Adrenal gland (tissue), 12 donors: ENCODE data around the gene ATP1B1. TPM values are rescaled to one million over a fixed set of nuclear protein-coding genes. Genes with fewer than 3 reads are reported as not detected.

ENCODE experiments used
- DNase-seq, 7 donors: peaks; one replicate each; pipeline ENCODE4 v3.0.0-alpha.2; 2019 to 2020
- H3K27ac ChIP-seq, 5 donors: fragments of 200-600 bp; sonication (generic) in 4 of 5; 1 replicate in 3 of 5; 2 replicates in 2 of 5; pipeline versions ENCODE4 v1.5.1 to v1.8.0; 2016 to 2020; ENCODE audit warnings: mild to moderate bottlenecking in 1 of 5
- H3K27me3 ChIP-seq: fragments of 200-600 bp; 2 replicates; pipeline ENCODE4 v1.8.0; 2021
- H3K36me3 ChIP-seq, 2 donors: fragments of 200-600 bp; replicated peaks in 1 of 2; 1 replicate in 1 of 2; 2 replicates in 1 of 2; pipeline versions ENCODE4 v1.5.1 to v1.8.0; 2018 to 2022
- H3K4me1 ChIP-seq, 2 donors: fragments of 200-600 bp; replicated peaks in 1 of 2; 1 replicate in 1 of 2; 2 replicates in 1 of 2; pipeline versions ENCODE4 v1.5.1 to v1.8.0; 2018 to 2021
- H3K4me3 ChIP-seq, 4 donors: fragments of 200-600 bp; sonication (generic) in 3 of 4; one replicate each; pipeline ENCODE4 v1.5.1; 2016 to 2018
- H3K9me3 ChIP-seq, 3 donors: fragments of 200-600 bp; sonication (generic) in 1 of 3; replicated peaks in 1 of 3; 1 replicate in 2 of 3; 2 replicates in 1 of 3; pipeline versions ENCODE4 v1.5.1 to v1.8.0; 2016 to 2021
- POLR2A ChIP-seq, 2 donors: fragments of 450-650 bp; IDR thresholded peaks; one replicate each; pipeline ENCODE4 v1.6.1; 2017; ENCODE audit warnings: antibody characterized with exemption in 2 of 2, mild to moderate bottlenecking in 2 of 2, moderate library complexity in 1 of 2
- whole genome bisulfite sequencing, 4 donors: extraction: QIAGEN DNeasy Blood & Tissue Kit in 2 of 4; methylation state at CpG; one replicate each; pipeline versions ENCODE4 v1.1.5 to v1.1.7; 2013 to 2017; 5-methylcytosine and 5-hydroxymethylcytosine counted together
- intact Hi-C, 2 donors: fragments of 100-400 bp; cut with DNase I; formaldehyde crosslinking; loops; one replicate each; pipeline versions ENCODE4 v1.14.1 to v1.15.0; 2022 to 2023
- polyA plus RNA-seq, 3 donors: library from polyadenylated mRNA; stranded (reverse); fragments of 200-250 nt in 2 of 3; fragments of 350-450 nt in 1 of 3; fragmentation: Illumina TruSeq in 1 of 3; extraction: RNeasy Lipid Tissue Mini Kit (QIAGEN cat#74804) in 1 of 3; gene quantifications; one replicate each; pipeline ENCODE4 v1.2.3, GENCODE V29; 2013 to 2014
- total RNA-seq, 9 donors: library from RNA; depleted of rRNA in 4 of 9; stranded (reverse); fragments of >200 nt in 4 of 9; fragments of 120-200 nt in 1 of 9; fragmentation: NEBNext Ultra II Directional in 1 of 9; extraction: Animal tissue kit (Norgen Biotek cat#: 25700) in 1 of 9; gene quantifications; one replicate each; pipeline versions ENCODE4 v1.1.0 to v1.2.4, GENCODE V29; 2013 to 2023
- TF ChIP-seq, protein P1 (sequence below), 6 experiments: fragments of 450-650 bp in 4 of 6; fragments of 200-600 bp in 2 of 6; sonication (generic) in 1 of 6; IDR thresholded peaks; 1 replicate in 5 of 6; 2 replicates in 1 of 6; pipeline versions ENCODE4 v1.5.1 to v1.8.0; 2016 to 2021; ENCODE audit warnings: antibody characterized with exemption in 6 of 6, mild to moderate bottlenecking in 2 of 6, moderate library complexity in 1 of 6
- donor health status: healthy with polysubstance abuse.
- donor health status: Bipolar disorder and iron deficiency.
- donor health status: DM: yes; HTN: yes; CAD: no.
- donor health status: DM: no; HTN: no; CAD: no.
- donor health status: DM: no; HTN: no; CAD: no.
- donor health status: DM: yes; HTN: yes; CAD: no.

Gene ATP1B1
- total and polyA plus RNA-seq, 12 donors = 51.4 to 187 (median 136) TPM

DNA sequence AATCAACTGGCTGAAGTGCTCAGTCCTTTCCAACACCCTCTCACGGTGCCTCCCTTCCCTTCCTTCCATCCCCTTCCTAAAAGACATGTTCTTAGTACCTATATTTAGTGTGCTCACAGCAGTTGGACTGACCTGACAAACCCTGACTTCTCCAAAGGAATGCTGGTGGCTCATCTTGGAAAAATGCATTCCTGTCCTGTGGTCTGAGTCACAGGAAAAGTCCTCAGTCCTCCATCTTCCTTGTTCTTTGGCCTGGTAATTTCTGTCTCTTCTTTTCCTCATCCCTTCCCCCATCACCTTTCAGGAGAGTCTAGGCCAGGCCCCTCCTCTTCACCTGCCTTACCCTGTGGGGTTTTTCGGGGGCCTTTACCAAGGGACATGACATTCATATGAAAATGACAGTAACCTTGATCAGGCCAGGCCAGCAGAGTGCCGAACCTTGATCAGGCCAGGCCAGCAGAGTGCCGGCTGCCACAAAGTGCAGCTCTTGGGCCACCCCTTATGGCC lies 7.2 kb downstream of the ATP1B1 start:
- intact Hi-C loops = no loop called here
- H3K27me3 ChIP-seq = no peaks in the 10 kb centered on the region
- 27 to 50% (median 37%) methylated on average over 4 of the region's 4 CpGs for WGBS, 4 donors
- peaks cover 65 to 94% of the 10 kb centered on the region in 2 donors for H3K4me1 ChIP-seq
- TF ChIP-seq, protein P1, sequence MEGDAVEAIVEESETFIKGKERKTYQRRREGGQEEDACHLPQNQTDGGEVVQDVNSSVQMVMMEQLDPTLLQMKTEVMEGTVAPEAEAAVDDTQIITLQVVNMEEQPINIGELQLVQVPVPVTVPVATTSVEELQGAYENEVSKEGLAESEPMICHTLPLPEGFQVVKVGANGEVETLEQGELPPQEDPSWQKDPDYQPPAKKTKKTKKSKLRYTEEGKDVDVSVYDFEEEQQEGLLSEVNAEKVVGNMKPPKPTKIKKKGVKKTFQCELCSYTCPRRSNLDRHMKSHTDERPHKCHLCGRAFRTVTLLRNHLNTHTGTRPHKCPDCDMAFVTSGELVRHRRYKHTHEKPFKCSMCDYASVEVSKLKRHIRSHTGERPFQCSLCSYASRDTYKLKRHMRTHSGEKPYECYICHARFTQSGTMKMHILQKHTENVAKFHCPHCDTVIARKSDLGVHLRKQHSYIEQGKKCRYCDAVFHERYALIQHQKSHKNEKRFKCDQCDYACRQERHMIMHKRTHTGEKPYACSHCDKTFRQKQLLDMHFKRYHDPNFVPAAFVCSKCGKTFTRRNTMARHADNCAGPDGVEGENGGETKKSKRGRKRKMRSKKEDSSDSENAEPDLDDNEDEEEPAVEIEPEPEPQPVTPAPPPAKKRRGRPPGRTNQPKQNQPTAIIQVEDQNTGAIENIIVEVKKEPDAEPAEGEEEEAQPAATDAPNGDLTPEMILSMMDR (IDR thresholded peaks at IDR 0.05) = no peak
- TF ChIP-seq POLR2A (IDR thresholded peaks at IDR 0.05) = peak in 1 of 2 donors; percentile 26
- peak overlapping the region; percentile 43 to 95 (median 72) for H3K27ac ChIP-seq
- DNase-seq = peak in 5 of 7 donors; percentile 51 to 71 (median 61)
- peak overlapping the region in 1 of 4 donors; percentile 3 for H3K4me3 ChIP-seq
- no peaks in the 10 kb centered on the region for H3K9me3 ChIP-seq
- peaks cover 0 to 29% of the 10 kb centered on the region in 2 donors for H3K36me3 ChIP-seq

DNA sequence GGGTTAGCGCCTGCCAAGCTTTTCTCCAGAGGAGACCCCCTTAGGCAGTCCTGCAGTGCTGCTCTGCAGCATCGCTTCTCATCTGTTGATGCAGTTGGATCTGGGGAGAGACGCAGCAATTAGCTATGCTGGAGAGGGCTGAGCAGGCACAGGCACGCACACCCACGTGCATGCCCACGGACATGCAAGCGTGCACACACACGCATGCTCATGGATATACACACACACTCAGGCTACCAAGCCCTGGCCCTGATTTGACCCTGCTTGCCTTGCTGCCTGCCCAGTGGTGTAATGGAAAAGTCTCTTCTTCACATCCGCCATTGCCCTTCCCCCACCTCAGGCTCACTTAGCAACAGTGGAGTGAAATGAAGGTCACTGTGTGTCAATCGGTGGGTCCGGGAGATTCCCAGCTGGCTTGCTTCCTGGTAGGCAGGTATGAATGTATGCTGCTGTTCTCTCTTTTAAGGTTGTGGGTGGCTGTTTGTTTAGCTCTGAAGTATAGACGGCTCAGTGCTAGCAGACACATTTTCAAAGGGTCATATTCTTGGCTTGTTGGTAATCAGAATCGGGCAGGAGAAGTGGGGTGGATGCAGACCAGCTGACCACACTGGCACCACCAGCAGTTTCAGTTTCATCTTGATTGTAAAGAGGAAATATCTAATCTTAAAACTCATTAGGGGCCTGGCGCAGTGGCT lies 9.5 kb downstream of the ATP1B1 start:
- peak in 1 of 2 donors; percentile 20 for TF ChIP-seq POLR2A (IDR thresholded peaks at IDR 0.05)
- TF ChIP-seq, protein P1 (IDR thresholded peaks at IDR 0.05) = no peak
- no peaks in the 10 kb centered on the region for H3K9me3 ChIP-seq
- peaks cover 42 to 80% of the 10 kb centered on the region in 2 donors for H3K4me1 ChIP-seq
- peak; percentile 81 to 95 (median 91) for DNase-seq
- 45 to 61% (median 47%) methylated on average over 14 of the region's 14 CpGs for WGBS, 4 donors
- H3K27ac ChIP-seq = peak overlapping the region; percentile 24 to 70 (median 59)
- H3K27me3 ChIP-seq = no peaks in the 10 kb centered on the region
- intact Hi-C loops = no loop called here
- peaks cover 0 to 29% of the 10 kb centered on the region in 2 donors for H3K36me3 ChIP-seq
- H3K4me3 ChIP-seq = no peak overlapping the region

DNA sequence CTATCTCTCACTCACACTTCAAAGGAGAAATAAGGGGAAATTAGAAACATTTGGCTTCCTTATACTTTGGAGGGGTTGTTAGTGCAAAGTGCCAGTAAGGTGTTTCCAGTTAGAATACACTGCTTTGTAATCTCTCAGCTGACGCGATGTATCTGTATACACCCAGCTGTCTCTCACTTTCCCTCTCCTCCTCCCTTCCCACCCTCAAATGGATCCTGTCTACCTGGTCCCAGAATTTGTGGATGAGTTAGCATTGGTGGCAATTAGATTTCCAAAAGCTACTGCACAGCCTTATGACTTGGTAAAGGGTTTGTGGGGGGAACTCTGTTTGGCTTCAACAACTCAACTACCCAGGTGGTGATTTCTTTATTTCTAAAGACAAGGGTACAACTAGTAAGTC lies 10.5 kb downstream of the ATP1B1 start:
- Histone ChIP-seq H3K9me3 (no peaks in the 10 kb centered on the region), H3K36me3 (peaks cover 0 to 32% of the 10 kb centered on the region in 2 donors), H3K4me3 (no peak overlapping the region), H3K27ac (peak overlapping the region in 2 of 5 donors; percentile 2 to 70), H3K4me1 (peaks cover 33 to 71% of the 10 kb centered on the region in 2 donors), H3K27me3 (no peaks in the 10 kb centered on the region)
- intact Hi-C loops = no loop called here
- 91 to 96% (median 94%) methylated on average over 2 of the region's 2 CpGs for WGBS, 4 donors
- TF ChIP-seq POLR2A (IDR thresholded peaks at IDR 0.05) = no peak
- TF ChIP-seq, protein P1 (IDR thresholded peaks at IDR 0.05) = no peak
- DNase-seq = no peak

DNA sequence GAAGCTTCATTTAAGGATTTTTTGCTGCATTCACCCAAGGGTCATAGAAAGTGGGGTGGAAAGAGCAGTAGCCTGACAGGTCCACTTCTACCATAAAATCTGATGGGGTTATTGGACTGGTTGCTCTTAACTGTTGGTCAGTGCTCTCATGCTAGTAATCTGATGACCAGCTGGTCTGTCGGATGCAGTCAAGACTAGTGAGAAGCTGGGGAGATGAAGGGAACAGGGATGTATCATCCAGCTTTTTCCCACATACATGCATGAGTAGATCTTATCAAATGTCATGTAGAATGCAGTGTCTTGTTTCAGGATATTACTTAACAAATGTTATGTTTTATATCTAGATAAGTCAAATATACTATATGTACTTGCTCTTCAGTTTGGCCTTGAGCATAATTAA lies 11.1 kb downstream of the ATP1B1 start:
- no peak overlapping the region for H3K4me3 ChIP-seq
- WGBS, 4 donors = 75 to 100% (median 93%) methylated on average over 1 of the region's 1 CpG
- H3K36me3 ChIP-seq = peaks cover 0 to 36% of the 10 kb centered on the region in 2 donors
- intact Hi-C loops = no loop called here
- peaks cover 28 to 65% of the 10 kb centered on the region in 2 donors for H3K4me1 ChIP-seq
- no peak for DNase-seq
- no peaks in the 10 kb centered on the region for H3K27me3 ChIP-seq
- peak overlapping the region in 1 of 5 donors; percentile 36 for H3K27ac ChIP-seq
- no peaks in the 10 kb centered on the region for H3K9me3 ChIP-seq
- TF ChIP-seq, protein P1 (IDR thresholded peaks at IDR 0.05) = no peak
- TF ChIP-seq POLR2A (IDR thresholded peaks at IDR 0.05) = no peak
